Kidney (tissue), 14 donors: ENCODE results near the gene ACY1. TPM values are rescaled to one million over a fixed set of nuclear protein-coding genes. Genes with fewer than 3 reads are reported as not detected.

Experiments used
- DNase-seq, 5 donors: peaks; one replicate each; pipeline ENCODE4 v3.0.0-alpha.2; 2013 to 2020
- FAIRE-seq: peaks from 2 replicates; lab custom pipeline; 2012; peaks lifted over from hg19 to GRCh38; lab: Jason Lieb, UNC
- H3K27ac ChIP-seq, 2 donors: one replicate each; pipeline ENCODE4 v1.7.0; 2013; ENCODE audit warnings: low read depth in 2 of 2, low read length in 2 of 2, inconsistent platforms in 1 of 2
- H3K27me3 ChIP-seq: one replicate; pipeline ENCODE4 v1.7.1; 2013; ENCODE audit warnings: low read length, inconsistent platforms; ENCODE audit not compliant: control insufficient read depth, insufficient read depth
- H3K36me3 ChIP-seq, 3 donors: one replicate each; pipeline versions ENCODE4 v1.7.0 to v1.7.1; 2013; ENCODE audit warnings: low read length in 3 of 3, control low read depth in 1 of 3, inconsistent platforms in 1 of 3; ENCODE audit not compliant: insufficient read depth in 3 of 3, control insufficient read depth in 2 of 3
- H3K4me1 ChIP-seq, 3 donors: one replicate each; pipeline versions ENCODE4 v1.7.0 to v1.7.1; 2013; ENCODE audit warnings: low read length in 3 of 3, inconsistent platforms in 1 of 3, low read depth in 1 of 3; ENCODE audit not compliant: control insufficient read depth in 2 of 3, insufficient read depth in 2 of 3
- H3K4me3 ChIP-seq, 3 donors: one replicate each; pipeline versions ENCODE4 v1.7.0 to v1.8.1; 2013; ENCODE audit warnings: low read length in 3 of 3, control low read depth in 1 of 3, inconsistent platforms in 1 of 3
- H3K9ac ChIP-seq, 3 donors: one replicate each; pipeline versions ENCODE4 v1.7.0 to v1.7.1; 2013; ENCODE audit warnings: low read length in 3 of 3, control low read depth in 1 of 3, inconsistent platforms in 1 of 3
- H3K9me3 ChIP-seq, 3 donors: one replicate each; pipeline versions ENCODE4 v1.7.0 to v1.7.1; 2013; ENCODE audit warnings: low read length in 3 of 3, control low read depth in 1 of 3, inconsistent platforms in 1 of 3; ENCODE audit not compliant: control insufficient read depth in 2 of 3, insufficient read depth in 1 of 3
- CTCF ChIP-seq: IDR thresholded peaks from 3 replicates; pipeline ENCODE4 v1.5.1; 2012; ENCODE audit warnings: mild to moderate bottlenecking, moderate library complexity, borderline replicate concordance; ENCODE audit not compliant: insufficient read depth; ENCODE audit errors: extremely low read depth
- intact Hi-C: fragments of 100-400 bp; cut with DNase I; formaldehyde crosslinking; loops from one replicate; pipeline ENCODE4 v1.11.1; 2022
- polyA plus RNA-seq: library from polyadenylated mRNA; stranded (reverse); fragments of 350-450 nt; fragmentation: Illumina TruSeq; extraction: RNeasy Lipid Tissue Mini Kit (QIAGEN cat#74804); gene quantifications from one replicate; pipeline ENCODE4 v1.2.3, GENCODE V29; 2014; ENCODE audit warnings: low read depth, low replicate concordance; ENCODE audit not compliant: insufficient read depth
- total RNA-seq: library from RNA; stranded (reverse); fragmentation: NEBNext Ultra II Directional; extraction: Animal tissue kit (Norgen Biotek cat#: 25700); gene quantifications from one replicate; pipeline ENCODE4 v1.2.1, GENCODE V29; 2021
- donor health status: control.
- donor health status: control.
- donor health status: control.
- donor health status: control.
- donor health status: control.
- donor health status: DM: yes; HTN: yes; CAD: no.
- donor health status: Normal renal cell carcinoma (clear cell type).

The ACY1 gene
- total and polyA plus RNA-seq, 2 donors from 2014 or later: 68.1 to 856 TPM

GRCh38 chr3:52026041-52026440 lies 42.7 kb downstream of the ACY1 start:
- no peaks in the 10 kb centered on the region for H3K27me3 ChIP-seq

GRCh38 chr3:52028572-52028971 lies 45.2 kb downstream of the ACY1 start:
- no peaks in the 10 kb centered on the region for H3K27me3 ChIP-seq
- TF ChIP-seq CTCF: no peak
- DNase-seq (no peak), FAIRE-seq (no peak)
- H3K4me1 ChIP-seq: peaks cover 0 to 10% (median 5%) of the 10 kb centered on the region in 3 donors
- no peak overlapping the region for H3K4me3 ChIP-seq
- H3K9me3 ChIP-seq: no peaks in the 10 kb centered on the region
- H3K36me3 ChIP-seq: no peaks in the 10 kb centered on the region
- no peak overlapping the region for H3K27ac ChIP-seq
- intact Hi-C loops: no loop called here
- no peak overlapping the region for H3K9ac ChIP-seq

More at GRCh38 chr3:52026041-52026440, 42.7 kb downstream of the ACY1 start:
- Histone ChIP-seq H3K4me3 (no peak overlapping the region), H3K36me3 (no peaks in the 10 kb centered on the region), H3K4me1 (peaks cover 0 to 25% (median 13%) of the 10 kb centered on the region in 3 donors), H3K9me3 (no peaks in the 10 kb centered on the region), H3K27ac (no peak overlapping the region), H3K9ac (no peak overlapping the region)
- intact Hi-C loops: no loop called here
- DNase-seq (no peak), FAIRE-seq (no peak)
- no peak for TF ChIP-seq CTCF

GRCh38 chr3:52029053-52029452 lies 45.7 kb downstream of the ACY1 start:
- FAIRE-seq (no peak), DNase-seq (no peak)
- H3K27me3 ChIP-seq: no peaks in the 10 kb centered on the region
- no peak overlapping the region for H3K27ac ChIP-seq
- no peak for TF ChIP-seq CTCF
- H3K4me1 ChIP-seq: peaks cover 0 to 6% (median 2%) of the 10 kb centered on the region in 3 donors
- H3K4me3 ChIP-seq: no peak overlapping the region
- H3K36me3 ChIP-seq: no peaks in the 10 kb centered on the region
- H3K9ac ChIP-seq: no peak overlapping the region
- intact Hi-C loops: no loop called here
- no peaks in the 10 kb centered on the region for H3K9me3 ChIP-seq

- intact Hi-C loops: no loop called here
- H3K27ac ChIP-seq: no peak overlapping the region
- H3K9ac ChIP-seq: no peak overlapping the region
- no peak for DNase-seq
- TF ChIP-seq CTCF: no peak
- no peaks in the 10 kb centered on the region for H3K9me3 ChIP-seq
- H3K4me3 ChIP-seq: no peak overlapping the region
- peaks cover 0 to 4% (median 0%) of the 10 kb centered on the region in 3 donors for H3K4me1 ChIP-seq
- no peaks in the 10 kb centered on the region for H3K27me3 ChIP-seq
- no peak for FAIRE-seq
- H3K36me3 ChIP-seq: no peaks in the 10 kb centered on the region
These were observed 46.2 kb downstream of the ACY1 start for GRCh38 chr3:52029535-52029934.
